GM10266 (cell line): ENCODE measurements around the gene DLEC1.

Experiments used
- DNase-seq: peaks from one replicate; pipeline ENCODE4 v3.0.0; 2012; ENCODE audit errors: extremely low spot score
- TF ChIP-seq, protein P1 (sequence below): IDR thresholded peaks from 2 replicates; pipeline ENCODE4 v1.5.1; 2012; ENCODE audit warnings: mild to moderate bottlenecking, low read depth; ENCODE audit not compliant: control insufficient read depth, insufficient read depth; ENCODE audit errors: missing control alignments

Gene DLEC1

DNA sequence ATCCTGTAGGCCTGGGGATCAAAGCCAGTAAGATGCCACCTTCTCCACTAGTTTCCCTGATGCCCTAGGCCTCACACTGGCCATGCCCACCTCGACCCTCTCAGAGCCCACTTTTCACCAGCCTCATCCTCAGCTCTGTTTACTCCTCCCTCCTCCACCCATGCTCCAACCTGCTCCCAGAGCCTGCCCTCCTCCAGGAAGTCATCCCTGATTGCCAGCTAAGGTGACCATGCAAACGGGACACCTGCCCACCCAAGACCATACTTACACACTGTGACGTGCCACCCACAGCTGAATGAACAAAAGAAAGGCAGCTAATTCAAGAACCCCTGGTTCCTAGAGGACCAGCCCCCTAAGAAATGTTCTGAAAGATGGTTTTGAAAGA lies 18.7 kb upstream of the DLEC1 start:
- DNase-seq: no peak
- TF ChIP-seq, protein P1, sequence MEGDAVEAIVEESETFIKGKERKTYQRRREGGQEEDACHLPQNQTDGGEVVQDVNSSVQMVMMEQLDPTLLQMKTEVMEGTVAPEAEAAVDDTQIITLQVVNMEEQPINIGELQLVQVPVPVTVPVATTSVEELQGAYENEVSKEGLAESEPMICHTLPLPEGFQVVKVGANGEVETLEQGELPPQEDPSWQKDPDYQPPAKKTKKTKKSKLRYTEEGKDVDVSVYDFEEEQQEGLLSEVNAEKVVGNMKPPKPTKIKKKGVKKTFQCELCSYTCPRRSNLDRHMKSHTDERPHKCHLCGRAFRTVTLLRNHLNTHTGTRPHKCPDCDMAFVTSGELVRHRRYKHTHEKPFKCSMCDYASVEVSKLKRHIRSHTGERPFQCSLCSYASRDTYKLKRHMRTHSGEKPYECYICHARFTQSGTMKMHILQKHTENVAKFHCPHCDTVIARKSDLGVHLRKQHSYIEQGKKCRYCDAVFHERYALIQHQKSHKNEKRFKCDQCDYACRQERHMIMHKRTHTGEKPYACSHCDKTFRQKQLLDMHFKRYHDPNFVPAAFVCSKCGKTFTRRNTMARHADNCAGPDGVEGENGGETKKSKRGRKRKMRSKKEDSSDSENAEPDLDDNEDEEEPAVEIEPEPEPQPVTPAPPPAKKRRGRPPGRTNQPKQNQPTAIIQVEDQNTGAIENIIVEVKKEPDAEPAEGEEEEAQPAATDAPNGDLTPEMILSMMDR: no peak

DNA sequence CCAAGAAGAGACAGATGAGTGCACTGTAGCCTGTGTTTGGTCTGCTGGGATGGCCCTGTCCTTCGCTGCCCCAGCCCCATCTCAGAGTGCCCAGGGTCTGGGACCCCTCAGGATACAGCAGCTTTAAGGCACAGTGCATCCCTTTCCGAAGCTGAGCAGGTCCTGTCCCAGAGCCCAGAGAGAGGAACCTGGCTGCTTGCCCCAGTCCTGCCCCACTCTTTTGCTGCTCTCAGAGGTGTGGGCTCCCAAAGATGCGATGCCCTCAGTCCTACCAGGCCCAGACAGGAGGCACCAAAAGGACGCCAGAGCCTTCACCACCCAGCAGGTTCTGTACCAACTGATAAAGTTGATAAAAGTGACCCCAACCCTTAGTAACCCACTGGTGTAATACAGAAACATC lies 17.8 kb upstream of the DLEC1 start:
- no peak for DNase-seq
- TF ChIP-seq, protein P1: no peak

DNA sequence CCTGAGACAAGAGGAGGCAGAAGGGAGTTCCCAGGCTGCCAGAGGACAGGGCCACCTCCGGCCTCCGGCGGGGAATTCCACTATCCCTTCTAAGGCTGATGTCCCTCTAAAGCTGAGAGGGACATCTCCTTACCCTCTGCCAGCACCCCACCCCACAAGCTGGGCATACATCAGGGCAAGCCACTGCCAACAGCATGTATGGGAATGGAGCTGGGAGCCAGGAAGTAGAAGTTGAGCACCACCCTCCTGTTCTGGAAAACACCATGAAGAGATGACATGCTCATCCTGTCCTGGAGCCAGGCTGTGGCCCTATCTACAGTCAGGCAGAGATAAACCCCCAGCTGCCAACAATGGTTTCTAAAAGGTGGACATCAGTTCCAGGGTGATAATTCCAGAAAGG lies 16.7 kb upstream of the DLEC1 start:
- TF ChIP-seq, protein P1: no peak
- no peak for DNase-seq

DNA sequence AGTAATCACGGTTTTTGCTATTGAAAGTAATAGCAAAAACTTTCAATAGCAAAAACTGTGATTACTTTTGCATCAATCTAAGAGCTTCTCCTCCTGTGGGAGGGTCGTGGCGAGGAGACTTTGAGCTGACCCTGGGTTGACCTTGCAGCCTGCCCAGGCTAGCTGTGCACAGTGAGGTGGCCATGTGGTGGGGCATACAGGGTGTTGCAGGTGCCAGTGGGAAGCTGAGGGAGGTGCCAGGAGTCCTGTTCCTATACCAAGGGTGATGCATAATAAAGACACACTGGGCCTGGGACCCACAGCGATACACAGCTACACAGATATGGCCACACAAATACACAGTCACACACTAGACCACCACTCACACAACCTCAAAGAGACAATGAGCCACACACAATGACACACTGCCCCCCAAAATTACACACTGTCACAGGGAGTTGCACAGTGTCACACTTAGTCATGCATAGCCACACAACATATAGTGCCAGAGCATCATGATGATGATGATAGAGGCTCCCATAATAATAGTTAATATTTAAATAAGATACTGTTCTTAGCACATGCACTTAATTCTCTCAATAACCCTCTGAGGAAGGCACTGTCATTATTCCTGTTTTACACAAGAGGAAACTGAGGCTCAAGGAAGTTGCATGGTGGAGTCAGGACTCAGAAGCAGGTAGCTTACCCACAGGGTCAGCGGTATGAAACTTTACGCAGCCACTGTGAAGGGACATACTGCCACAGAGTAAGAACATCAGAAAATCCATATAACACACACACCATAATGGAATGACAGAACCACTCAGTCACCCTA lies 15.9 kb upstream of the DLEC1 start:
- TF ChIP-seq, protein P1: no peak
- no peak for DNase-seq

DNA sequence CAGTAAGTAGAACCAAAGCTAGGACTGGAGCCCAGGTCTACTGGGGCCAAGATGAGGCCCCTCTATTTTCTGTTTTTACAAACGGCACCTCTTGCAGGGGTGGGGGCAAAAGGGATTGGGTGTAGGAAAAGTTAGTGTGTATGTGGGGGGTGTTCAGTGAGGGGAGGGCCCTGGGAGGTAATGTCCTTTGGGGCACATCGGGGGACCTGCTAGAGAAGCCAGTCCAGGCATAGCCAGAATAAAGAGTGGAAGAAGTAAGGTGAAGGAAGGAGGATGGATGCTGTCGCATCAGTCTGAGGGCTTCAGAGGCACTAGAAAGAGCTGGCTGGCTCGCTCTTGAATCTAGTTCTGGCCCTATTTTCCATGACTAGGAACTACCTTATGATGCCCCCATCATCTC lies 12.2 kb upstream of the DLEC1 start:
- no peak for DNase-seq
- TF ChIP-seq, protein P1: no peak

DNA sequence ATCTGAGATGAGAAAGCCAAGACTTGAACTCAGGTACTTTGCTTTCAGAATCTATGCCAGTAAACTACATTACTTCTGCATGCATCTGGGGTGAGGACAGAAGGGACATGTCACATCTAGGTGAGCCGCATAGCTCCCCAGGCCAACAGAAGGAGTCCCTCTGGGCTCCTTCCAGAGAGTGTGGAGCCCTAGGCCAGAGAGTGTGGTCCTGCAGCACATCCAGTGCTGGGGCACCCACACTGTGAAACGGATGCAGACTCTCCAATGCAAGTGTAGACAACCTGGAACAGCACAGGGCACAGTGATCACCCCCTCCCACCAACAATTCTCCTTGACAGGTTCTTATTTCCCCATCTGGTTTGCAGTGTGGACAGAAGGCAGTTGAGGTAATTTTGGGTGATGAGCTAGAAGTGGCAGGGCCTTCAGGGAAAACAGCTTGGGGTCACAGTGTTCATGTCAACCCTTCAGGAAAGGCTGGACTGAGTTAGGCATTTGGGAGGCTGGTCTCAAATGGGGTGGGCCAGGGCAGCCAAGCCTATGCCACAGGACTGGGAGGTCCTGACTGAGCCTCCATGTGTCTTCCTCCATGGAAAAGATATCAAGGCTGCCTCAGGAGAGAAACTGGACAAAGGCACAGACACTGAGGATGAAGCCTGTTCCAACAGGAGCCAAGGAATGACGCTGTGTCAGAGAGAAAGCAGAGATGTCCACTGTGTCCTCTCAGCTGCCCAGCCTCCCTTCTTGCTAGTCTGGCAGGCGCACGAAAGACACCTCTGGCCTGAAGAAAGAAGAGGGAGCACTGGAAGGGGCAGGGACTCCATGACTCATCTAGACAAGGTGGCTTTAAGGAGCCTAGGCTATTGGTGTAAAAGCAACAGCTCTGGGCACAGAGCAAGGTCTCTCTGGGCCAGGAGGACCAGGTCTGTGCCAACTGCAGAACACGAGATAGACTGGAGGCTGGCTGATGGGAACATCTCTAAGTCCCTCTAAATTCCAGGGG lies 11.2 kb upstream of the DLEC1 start:
- TF ChIP-seq, protein P1: no peak
- no peak for DNase-seq
